HepG2 (cell line): ENCODE measurements around the gene GNAL. TPM values are rescaled to one million over a fixed set of nuclear protein-coding genes. Genes with fewer than 3 reads are reported as not detected.

Experiments used
- ASH2L ChIP-seq: fragments of 300-600, 200-600 bp; sonication (generic); IDR thresholded peaks from 2 replicates; pipeline ENCODE4 v1.7.0; 2017; ENCODE audit warnings: low read depth, mild to moderate bottlenecking, moderate library complexity, mixed read lengths, low read length; ENCODE audit not compliant: insufficient read length
- CBFB ChIP-seq: sonication (generic); formaldehyde crosslinking; IDR thresholded peaks from 2 replicates; pipeline ENCODE4 v1.4.0; 2020; ENCODE audit warnings: missing genetic modification reagents
- CEBPZ ChIP-seq: IDR thresholded peaks from 2 replicates; pipeline ENCODE4 v1.6.1; 2012; ENCODE audit warnings: low read length, improper control_type of control experiment
- DDIT3 ChIP-seq: sonication (generic); formaldehyde crosslinking; IDR thresholded peaks from 2 replicates; pipeline ENCODE4 v1.4.0; 2020; ENCODE audit warnings: mild to moderate bottlenecking, missing genetic modification reagents
- HNRNPUL1 ChIP-seq: fragments of 200-400 bp; formaldehyde crosslinking; IDR thresholded peaks from 2 replicates; pipeline ENCODE4 v1.6.1; 2017; ENCODE audit warnings: low read depth, mild to moderate bottlenecking, low read length, moderate library complexity
- HOXA3 ChIP-seq: sonication (generic); formaldehyde crosslinking; IDR thresholded peaks from 2 replicates; pipeline ENCODE4 v1.5.0; 2020; ENCODE audit warnings: missing genetic modification reagents
- MZF1 ChIP-seq: sonication (generic); formaldehyde crosslinking; IDR thresholded peaks from 2 replicates; pipeline ENCODE4 v1.8.1; 2023; ENCODE audit warnings: mild to moderate bottlenecking, missing genetic modification reagents, borderline replicate concordance
- PAWR ChIP-seq: sonication (generic); formaldehyde crosslinking; IDR thresholded peaks from 2 replicates; pipeline ENCODE4 v1.4.0; 2020; ENCODE audit warnings: missing genetic modification reagents, mild to moderate bottlenecking, borderline replicate concordance
- PRDM4 ChIP-seq: sonication (generic); formaldehyde crosslinking; IDR thresholded peaks from 2 replicates; pipeline ENCODE4 v1.9.0; 2021; ENCODE audit warnings: missing genetic modification reagents, borderline replicate concordance
- SMC3 ChIP-seq: IDR thresholded peaks from 2 replicates; pipeline ENCODE4 v1.6.1; 2011; ENCODE audit warnings: low read length, improper control_type of control experiment
- U2AF2 ChIP-seq: fragments of 200-400 bp; formaldehyde crosslinking; IDR thresholded peaks from 2 replicates; pipeline ENCODE4 v1.6.1; 2017; ENCODE audit warnings: low read depth, mild to moderate bottlenecking, low read length
- ZBTB8A ChIP-seq: sonication (generic); formaldehyde crosslinking; IDR thresholded peaks from 2 replicates; pipeline ENCODE4 v1.4.0; 2020; ENCODE audit warnings: mild to moderate bottlenecking, low read depth, missing genetic modification reagents, borderline replicate concordance
- ZFYVE20 ChIP-seq: sonication (generic); formaldehyde crosslinking; IDR thresholded peaks from 2 replicates; pipeline ENCODE4 v1.8.0; 2023; ENCODE audit warnings: low read depth, mild to moderate bottlenecking, moderate library complexity, missing genetic modification reagents, borderline replicate concordance
- ZMYM4 ChIP-seq: sonication (generic); formaldehyde crosslinking; IDR thresholded peaks from 2 replicates; pipeline ENCODE4 v1.8.1; 2023; ENCODE audit warnings: mild to moderate bottlenecking, missing genetic modification reagents
- ZNF234 ChIP-seq: sonication (generic); formaldehyde crosslinking; conservative IDR thresholded peaks from 2 replicates; pipeline ENCODE4 v1.5.1; 2020; ENCODE audit warnings: mild to moderate bottlenecking, missing genetic modification reagents
- ZNF513 ChIP-seq: sonication (generic); formaldehyde crosslinking; conservative IDR thresholded peaks from 2 replicates; pipeline ENCODE4 v1.5.0; 2020; ENCODE audit warnings: missing genetic modification reagents
- ZNF558 ChIP-seq: sonication (generic); formaldehyde crosslinking; IDR thresholded peaks from 2 replicates; pipeline ENCODE4 v1.9.0; 2022; ENCODE audit warnings: mild to moderate bottlenecking, missing genetic modification reagents, borderline replicate concordance
- ZNF703 ChIP-seq: sonication (generic); formaldehyde crosslinking; IDR thresholded peaks from 2 replicates; pipeline ENCODE4 v1.5.1; 2020; ENCODE audit warnings: missing genetic modification reagents, mild to moderate bottlenecking, moderate library complexity, borderline replicate concordance
- polyA plus RNA-seq, 8 experiments: library from polyadenylated mRNA; depleted of rRNA in 3 of 8; stranded (reverse) in 7 of 8; unstranded in 1 of 8; fragments of >200 nt; fragmentation: Illumina TruSeq in 4 of 8; extraction: Trizol in 4 of 8; gene quantifications; 2 replicates each; pipeline versions ENCODE4 v1.2.1 to v1.2.3, GENCODE V29; 2011 to 2016; ENCODE audit warnings: low read depth in 4 of 8, missing spikeins in 1 of 8, mixed read lengths in 1 of 8; ENCODE audit not compliant: insufficient read depth in 1 of 8
- total RNA-seq, 5 experiments: library from RNA; depleted of rRNA; stranded (reverse); fragments of >200 nt; fragmentation: Illumina TruSeq; extraction: Trizol; gene quantifications; 2 replicates each; pipeline ENCODE4 v1.2.3, GENCODE V29; 2016; ENCODE audit warnings: low read depth in 1 of 5
- TF ChIP-seq, protein P1 (sequence below): sonication (generic); formaldehyde crosslinking; IDR thresholded peaks from 2 replicates; pipeline ENCODE4 v1.5.0; 2020; ENCODE audit warnings: mild to moderate bottlenecking, missing genetic modification reagents

GNAL gene
- total and polyA plus RNA-seq, 2 of the 13 experiments (the other 11 are each of a cell fraction or from before 2014, with no cell fraction given), result 0.87 to 1.4 TPM

DNA sequence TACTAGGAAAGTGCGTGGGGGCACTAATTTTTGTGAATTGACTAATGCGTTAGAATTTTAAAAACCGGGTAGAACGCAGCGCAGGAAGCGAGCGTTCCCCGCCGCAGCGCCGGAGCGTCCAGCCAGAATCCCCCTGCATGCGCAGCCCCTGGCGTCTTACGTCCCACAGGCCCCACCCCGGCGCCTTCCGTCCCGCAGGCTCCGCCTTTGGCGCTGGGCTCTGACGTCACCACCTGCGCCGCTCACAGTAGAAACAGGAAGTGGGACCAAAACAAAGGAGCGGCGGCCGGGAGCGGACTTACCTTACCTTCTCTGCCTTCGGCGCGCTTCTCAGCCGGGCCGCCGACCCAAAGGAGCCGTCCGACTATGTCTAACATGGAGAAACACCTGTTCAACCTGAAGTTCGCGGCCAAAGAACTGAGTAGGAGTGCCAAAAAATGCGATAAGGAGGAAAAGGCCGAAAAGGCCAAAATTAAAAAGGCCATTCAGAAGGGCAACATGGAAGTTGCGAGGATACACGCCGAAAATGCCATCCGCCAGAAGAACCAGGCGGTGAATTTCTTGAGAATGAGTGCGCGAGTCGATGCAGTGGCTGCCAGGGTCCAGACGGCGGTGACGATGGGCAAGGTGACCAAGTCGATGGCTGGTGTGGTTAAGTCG is 162.2 kb downstream of the GNAL start, which contains the start of gene CHMP1B (continued):
- TF ChIP-seq PRDM4 (CRISPR knock-in tag) (no peak), HNRNPUL1 (no peak), ZNF558 (CRISPR knock-in tag) (peak; percentile 32), ZFYVE20 (CRISPR knock-in tag) (no peak), CEBPZ (no peak), ASH2L (peak; percentile 88), ZBTB8A (CRISPR knock-in tag) (no peak), ZMYM4 (CRISPR knock-in tag) (peak; percentile 87), MZF1 (CRISPR knock-in tag) (no peak), ZNF703 (CRISPR knock-in tag) (0 out of 2 replicates have a peak, but pooled peaks have one; percentile 57), SMC3 (no peak), HOXA3 (CRISPR knock-in tag) (peak; percentile 96), ZNF234 (CRISPR knock-in tag) (peak; percentile 91; the same call in 1 of the 2 replicates), ZNF513 (0 out of 2 replicates have a peak, but pooled peaks have one; percentile 63), U2AF2 (0 out of 2 replicates have a peak, but pooled peaks have one; percentile 76), DDIT3 (CRISPR knock-in tag) (no peak), CBFB (CRISPR knock-in tag) (peak; percentile 88), PAWR (0 out of 2 replicates have a peak, but pooled peaks have one; percentile 57)
- TF ChIP-seq, protein P1, sequence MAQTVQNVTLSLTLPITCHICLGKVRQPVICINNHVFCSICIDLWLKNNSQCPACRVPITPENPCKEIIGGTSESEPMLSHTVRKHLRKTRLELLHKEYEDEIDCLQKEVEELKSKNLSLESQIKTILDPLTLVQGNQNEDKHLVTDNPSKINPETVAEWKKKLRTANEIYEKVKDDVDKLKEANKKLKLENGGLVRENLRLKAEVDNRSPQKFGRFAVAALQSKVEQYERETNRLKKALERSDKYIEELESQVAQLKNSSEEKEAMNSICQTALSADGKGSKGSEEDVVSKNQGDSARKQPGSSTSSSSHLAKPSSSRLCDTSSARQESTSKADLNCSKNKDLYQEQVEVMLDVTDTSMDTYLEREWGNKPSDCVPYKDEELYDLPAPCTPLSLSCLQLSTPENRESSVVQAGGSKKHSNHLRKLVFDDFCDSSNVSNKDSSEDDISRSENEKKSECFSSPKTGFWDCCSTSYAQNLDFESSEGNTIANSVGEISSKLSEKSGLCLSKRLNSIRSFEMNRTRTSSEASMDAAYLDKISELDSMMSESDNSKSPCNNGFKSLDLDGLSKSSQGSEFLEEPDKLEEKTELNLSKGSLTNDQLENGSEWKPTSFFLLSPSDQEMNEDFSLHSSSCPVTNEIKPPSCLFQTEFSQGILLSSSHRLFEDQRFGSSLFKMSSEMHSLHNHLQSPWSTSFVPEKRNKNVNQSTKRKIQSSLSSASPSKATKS, result no peak
